Glomerular visceral epithelial cell (primary cell): ENCODE results near the gene DAPK2.
A peak's percentile ranks its signal among the peaks of the same experiment; 100 is the strongest.

Experiments
- DNase-seq: peaks from one replicate; pipeline ENCODE4 v3.0.0-alpha.2; 2016; ENCODE audit errors: extremely low spot score

The DAPK2 gene

GRCh38 chr15:63943829-63944680 lies 102.2 kb downstream of the DAPK2 start:
- DNase-seq = no peak

DNA sequence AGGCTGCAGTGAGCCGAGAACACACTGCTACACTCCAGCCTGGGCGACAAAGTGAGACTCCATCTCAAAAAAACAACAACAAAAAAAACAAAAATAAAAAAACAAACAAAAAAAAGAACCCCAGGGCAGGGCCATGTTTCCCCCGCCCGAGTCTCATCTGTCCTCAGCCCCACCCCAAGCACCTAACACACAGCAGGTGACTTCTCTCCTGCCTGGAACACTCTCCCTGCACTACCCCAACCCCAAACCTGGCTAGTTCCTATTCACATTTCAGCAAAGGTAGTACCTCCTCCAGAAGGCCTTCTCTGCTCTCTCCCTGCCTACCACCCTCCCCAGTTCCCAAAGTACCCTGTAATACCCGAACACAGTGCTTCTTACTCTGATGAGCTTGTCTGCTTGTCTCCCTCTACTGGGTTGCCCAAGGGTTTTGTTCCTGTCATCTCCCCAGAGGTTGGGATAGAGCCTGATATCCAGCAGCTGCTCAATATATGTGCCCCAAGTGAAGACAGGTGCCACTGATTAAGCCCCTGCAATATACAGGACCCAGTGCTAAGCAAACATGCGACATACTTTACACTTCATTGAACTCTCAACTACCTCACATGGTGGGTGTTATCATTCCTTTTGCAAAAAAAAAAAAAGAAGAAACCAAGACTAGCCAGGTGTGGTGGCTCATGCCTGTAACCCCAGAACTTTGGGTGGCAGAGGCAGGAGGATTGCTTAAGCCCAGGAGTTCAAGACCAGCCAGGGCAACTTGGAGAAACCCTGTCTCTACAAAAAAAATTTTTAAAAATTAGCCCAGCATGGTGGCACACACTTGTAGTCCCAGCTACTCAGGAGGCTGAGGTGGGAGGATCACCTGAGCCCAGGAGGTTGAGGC lies 103.6 kb downstream of the DAPK2 start:
- DNase-seq = no peak

DNA sequence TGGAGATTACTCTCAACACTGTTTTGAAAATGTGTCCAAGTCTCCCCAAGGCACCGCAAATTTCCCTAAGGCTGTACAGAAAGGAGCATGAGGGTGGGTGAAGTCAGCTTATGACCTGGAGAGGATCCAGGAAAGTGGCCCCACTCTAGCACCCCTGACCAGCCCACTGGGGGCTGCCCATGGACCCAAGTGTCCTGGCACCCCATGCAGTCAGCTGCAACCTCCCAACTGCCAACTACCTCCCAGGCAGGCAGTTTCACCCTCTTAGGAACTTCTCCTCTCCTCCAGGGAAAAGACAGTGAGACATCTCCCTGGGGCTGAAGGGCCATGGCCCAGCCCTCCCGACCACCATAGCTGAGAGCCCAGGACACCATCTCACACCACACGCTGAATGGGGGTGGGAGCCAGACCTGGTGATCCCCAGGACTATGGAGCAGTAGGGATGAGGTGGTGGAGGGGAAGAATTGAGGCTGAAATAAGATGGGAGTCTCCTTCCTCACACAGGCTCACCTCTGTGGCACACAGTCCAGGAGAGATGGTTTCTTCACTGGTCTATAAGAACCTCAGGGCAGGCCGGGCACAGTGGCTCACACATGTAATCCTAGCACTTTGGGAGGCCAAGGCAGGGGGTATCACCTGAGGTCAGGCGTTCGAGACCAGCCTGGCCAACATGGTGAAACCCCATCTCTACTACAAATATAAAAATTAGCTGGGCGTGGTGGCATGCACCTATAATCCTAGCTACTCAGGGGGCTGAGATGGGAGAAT lies 104.4 kb downstream of the DAPK2 start:
- DNase-seq = no peak

- no peak for DNase-seq
These were observed 105.2 kb downstream of the DAPK2 start for GRCh38 chr15:63940966-63941620.

DNA sequence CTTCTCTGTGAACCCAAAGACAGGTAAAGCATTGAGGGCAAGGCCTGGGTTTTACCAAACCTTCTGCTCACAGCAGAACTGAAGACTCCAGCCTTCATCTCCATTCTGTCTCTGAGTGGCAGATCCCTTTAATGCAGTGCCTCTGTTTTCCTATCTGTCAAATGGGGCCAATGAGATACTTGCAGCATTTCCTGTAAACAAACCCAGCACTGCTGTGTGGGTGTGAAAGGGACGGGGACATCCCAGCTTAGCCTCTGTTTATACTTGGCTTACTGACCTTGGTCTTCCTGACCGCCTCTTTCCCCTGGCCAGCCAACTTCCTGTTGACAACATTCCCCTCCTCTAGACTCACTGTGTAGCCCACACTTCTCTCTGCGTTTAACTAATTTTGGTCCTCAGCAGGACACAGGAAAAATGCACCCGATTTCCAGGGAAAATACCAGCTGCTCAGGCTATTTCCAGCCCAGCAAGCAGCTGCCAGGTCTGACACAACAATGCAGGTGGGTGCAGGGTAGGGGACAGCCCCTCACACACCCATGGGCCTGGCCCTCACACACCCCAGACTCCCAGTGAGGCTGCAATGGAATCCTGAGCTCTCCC lies 106.7 kb downstream of the DAPK2 start:
- DNase-seq = no peak

GRCh38 chr15:63938486-63939061 lies 107.7 kb downstream of the DAPK2 start:
- DNase-seq = no peak

DNA sequence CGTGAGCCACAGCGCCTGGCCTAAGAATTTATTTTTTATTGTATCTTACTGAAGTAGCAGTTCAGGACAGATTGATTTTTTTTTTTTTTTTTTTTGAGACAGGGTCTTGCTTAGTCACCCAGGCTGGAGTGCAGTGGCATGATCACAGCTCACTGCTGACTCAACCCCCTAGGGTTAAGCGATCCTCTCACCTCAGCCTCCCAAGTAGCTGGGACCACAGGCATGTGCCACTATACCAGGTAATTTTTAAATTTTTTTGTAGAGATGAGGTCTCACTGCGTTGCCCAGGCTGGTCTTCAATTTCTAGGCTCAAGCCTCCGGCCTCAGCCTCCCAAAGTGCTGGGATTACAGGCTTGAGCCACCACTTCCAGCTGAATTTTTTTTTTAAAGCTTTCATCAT lies 112.8 kb downstream of the DAPK2 start:
- DNase-seq = peak; percentile 69

DNA sequence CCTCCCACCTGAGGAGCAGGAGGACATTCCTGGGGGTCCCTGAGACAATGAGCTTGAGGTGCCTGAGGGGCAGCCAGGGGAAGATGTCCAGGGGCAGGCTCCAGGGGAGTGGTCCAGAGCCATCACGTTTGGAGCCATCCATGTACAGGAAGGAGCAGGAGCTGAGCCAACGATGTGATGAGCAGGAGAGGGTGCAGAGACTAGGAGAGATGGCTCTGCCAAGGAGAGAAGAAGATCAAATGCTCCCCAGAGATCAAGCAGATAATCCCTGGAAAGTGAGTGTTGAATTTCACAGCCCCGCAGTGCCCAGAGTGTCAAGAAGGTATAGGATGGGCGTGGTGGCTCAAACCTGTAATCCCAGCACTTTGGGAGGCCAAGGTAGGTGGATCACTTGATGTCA lies 114.7 kb downstream of the DAPK2 start:
- no peak for DNase-seq

GRCh38 chr15:63930034-63930433 lies 116.3 kb downstream of the DAPK2 start:
- no peak for DNase-seq

- no peak for DNase-seq
These were observed 118.0 kb downstream of the DAPK2 start for GRCh38 chr15:63928185-63928842.

DNA sequence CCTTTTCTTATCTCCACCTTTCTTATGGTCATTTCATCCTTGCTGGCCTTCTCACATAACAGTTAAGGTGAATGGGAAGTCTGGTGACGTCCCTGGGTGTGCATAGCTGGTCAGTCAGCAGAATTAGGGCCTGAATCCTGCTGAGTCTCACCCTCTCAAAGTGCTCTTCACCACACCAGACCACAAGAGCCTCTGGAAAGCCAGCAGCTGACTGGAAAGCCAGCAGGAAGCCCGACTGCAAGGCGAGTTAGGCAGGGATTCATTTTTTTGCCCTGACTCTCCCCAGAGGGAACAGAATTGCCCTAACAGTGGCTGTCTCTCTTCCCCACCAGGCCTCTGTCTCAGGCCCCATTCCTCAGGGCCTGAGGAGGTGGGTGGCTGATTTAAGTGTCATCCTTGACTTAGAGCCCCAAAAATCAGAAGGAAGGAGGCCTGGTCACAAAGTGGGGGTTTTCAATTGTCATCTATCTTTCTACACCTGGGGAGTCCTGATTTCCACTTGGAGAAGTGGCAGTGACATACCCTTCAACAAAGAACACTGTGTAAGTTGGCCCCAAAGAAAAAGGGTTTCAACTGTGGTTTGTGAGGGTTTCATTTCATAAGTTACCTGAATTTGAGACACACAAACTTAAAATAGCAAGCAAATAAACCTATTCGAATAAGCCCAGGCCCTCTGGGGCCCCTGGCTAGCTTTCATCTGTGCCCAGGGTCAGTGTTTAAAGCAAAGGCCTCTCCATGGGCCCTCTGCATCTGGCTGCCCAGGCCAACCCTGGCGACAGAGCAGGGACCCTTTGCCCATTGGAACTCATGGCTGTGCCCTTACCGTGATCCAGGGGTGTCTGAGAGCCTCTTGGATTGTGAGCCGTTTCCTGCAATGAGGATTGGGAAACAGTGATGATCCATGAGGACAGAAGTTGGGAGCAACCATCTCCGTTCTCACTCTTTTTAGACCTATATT lies 122.0 kb downstream of the DAPK2 start:
- DNase-seq = no peak

DNA sequence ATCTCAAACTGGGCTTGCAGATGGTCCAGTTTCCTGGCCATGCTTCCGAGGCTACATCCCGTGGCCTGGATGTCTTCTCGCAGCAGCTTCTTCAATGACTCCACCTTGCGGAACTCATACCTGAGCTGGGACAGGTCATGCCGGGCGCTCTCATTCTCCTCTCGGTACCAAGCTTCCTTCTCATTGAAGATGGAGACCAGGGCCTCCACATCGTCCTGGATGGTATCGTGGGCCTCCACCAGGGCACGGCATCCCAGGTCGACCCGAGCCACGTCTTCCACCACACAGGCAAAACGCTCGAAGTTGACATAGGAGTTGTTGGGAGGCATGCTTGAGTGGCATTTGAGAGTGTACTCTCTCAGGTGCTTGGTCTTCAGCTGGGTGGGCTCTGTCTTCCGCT lies 123.4 kb downstream of the DAPK2 start:
- no peak for DNase-seq

- no peak for DNase-seq
These were observed 123.9 kb downstream of the DAPK2 start for GRCh38 chr15:63922261-63922904.

GRCh38 chr15:63920504-63921175 lies 125.6 kb downstream of the DAPK2 start:
- peak; percentile 52 for DNase-seq

GRCh38 chr15:63918901-63919348 lies 127.4 kb downstream of the DAPK2 start:
- no peak for DNase-seq

GRCh38 chr15:63918317-63918672 lies 128.0 kb downstream of the DAPK2 start:
- no peak for DNase-seq

- no peak for DNase-seq
These were observed 128.5 kb downstream of the DAPK2 start for GRCh38 chr15:63917588-63918316.
